HEK293 (cell line): ENCODE data around the gene ARL11.

Experiments used
- KLF17 ChIP-seq: fragments of 450-650 bp; formaldehyde crosslinking; IDR thresholded peaks from 2 replicates; pipeline ENCODE4 v1.5.1; 2016; ENCODE audit warnings: missing biosample characterization, missing genetic modification characterization
- OVOL3 ChIP-seq: fragments of 450-650 bp; formaldehyde crosslinking; IDR thresholded peaks from 2 replicates; pipeline ENCODE4 v1.5.1; 2016; ENCODE audit warnings: missing biosample characterization, missing genetic modification characterization
- PRDM1 ChIP-seq: fragments of 450-650 bp; formaldehyde crosslinking; IDR thresholded peaks from 2 replicates; pipeline ENCODE4; 2016; ENCODE audit warnings: missing biosample characterization, missing genetic modification characterization
- REST ChIP-seq: fragments of 450-650 bp; formaldehyde crosslinking; IDR thresholded peaks from 2 replicates; pipeline ENCODE4 v1.5.1; 2016; ENCODE audit warnings: missing biosample characterization, missing genetic modification characterization
- SP7 ChIP-seq: fragments of 450-650 bp; formaldehyde crosslinking; IDR thresholded peaks from 2 replicates; pipeline ENCODE4 v1.5.1; 2016; ENCODE audit warnings: missing biosample characterization, missing genetic modification characterization
- ZFP3 ChIP-seq: fragments of 450-650 bp; formaldehyde crosslinking; IDR thresholded peaks from 2 replicates; pipeline ENCODE4 v1.5.1; 2016; ENCODE audit warnings: low read depth, missing biosample characterization, missing genetic modification characterization
- ZNF138 ChIP-seq: fragments of 450-650 bp; formaldehyde crosslinking; IDR thresholded peaks from 2 replicates; pipeline ENCODE4 v1.5.1; 2016; ENCODE audit warnings: missing biosample characterization, missing genetic modification characterization, borderline replicate concordance
- ZNF248 ChIP-seq: fragments of 450-650 bp; formaldehyde crosslinking; IDR thresholded peaks from 2 replicates; pipeline ENCODE4 v1.5.1; 2017; ENCODE audit warnings: missing biosample characterization, missing genetic modification characterization
- ZNF426 ChIP-seq: fragments of 450-650 bp; formaldehyde crosslinking; IDR thresholded peaks from 2 replicates; pipeline ENCODE4 v1.5.1; 2017; ENCODE audit warnings: missing biosample characterization, missing genetic modification characterization, mild to moderate bottlenecking, inconsistent platforms, moderate library complexity
- ZNF549 ChIP-seq: fragments of 450-650 bp; IDR thresholded peaks from 2 replicates; pipeline ENCODE4 v1.5.1; 2018; ENCODE audit warnings: missing biosample characterization, missing genetic modification characterization, mild to moderate bottlenecking, inconsistent platforms, moderate library complexity
- ZSCAN4 ChIP-seq: fragments of 450-650 bp; formaldehyde crosslinking; IDR thresholded peaks from 2 replicates; pipeline ENCODE4 v1.5.1; 2017; ENCODE audit warnings: missing biosample characterization, missing genetic modification characterization
- TF ChIP-seq, protein P1 (sequence below): fragments of 450-650 bp; formaldehyde crosslinking; IDR thresholded peaks from 2 replicates; pipeline ENCODE4 v1.5.1; 2016; ENCODE audit warnings: missing biosample characterization, missing genetic modification characterization
- TF ChIP-seq, protein P2 (sequence below): fragments of 450-650 bp; formaldehyde crosslinking; conservative IDR thresholded peaks from 2 replicates; pipeline ENCODE4 v1.5.1; 2016; ENCODE audit warnings: low read depth, missing biosample characterization, missing genetic modification characterization

DNA sequence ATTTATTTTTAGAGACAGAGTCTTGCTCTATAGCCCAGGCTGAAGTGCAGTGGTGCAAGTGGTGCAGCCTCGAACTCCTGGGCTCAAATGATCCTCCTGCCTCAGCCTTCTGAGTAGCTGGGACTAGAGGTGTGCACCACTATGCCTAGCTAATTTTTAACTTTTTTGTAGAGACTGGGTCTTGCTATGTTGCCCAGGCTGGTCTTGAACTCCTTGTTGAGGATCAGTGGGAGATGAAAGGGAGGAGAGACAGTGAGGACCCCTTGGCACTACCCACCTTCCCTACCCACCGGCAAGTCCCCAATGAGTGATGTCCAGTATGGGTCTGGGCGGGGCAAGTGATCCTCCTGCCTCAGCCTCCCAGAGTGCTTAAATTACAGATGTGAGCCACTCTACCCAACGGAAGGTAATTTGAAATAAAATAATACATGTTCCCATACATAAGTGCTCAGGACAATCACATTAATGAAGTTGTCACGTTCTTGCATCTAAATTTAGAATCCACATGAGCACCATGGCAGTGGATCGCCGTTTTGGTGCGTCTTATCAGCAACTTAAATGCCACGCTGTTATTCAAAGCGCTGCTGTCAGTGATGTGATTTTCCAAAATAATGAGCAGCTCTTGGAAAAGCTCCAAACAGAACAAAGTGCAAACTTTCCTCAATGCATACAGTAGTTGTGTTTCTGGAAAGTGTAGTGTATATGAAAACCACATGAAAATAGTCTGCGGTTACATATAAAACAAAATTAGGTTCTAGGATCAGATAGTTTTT lies 5.9 kb upstream of the ARL11 start:
- TF ChIP-seq, protein P1, sequence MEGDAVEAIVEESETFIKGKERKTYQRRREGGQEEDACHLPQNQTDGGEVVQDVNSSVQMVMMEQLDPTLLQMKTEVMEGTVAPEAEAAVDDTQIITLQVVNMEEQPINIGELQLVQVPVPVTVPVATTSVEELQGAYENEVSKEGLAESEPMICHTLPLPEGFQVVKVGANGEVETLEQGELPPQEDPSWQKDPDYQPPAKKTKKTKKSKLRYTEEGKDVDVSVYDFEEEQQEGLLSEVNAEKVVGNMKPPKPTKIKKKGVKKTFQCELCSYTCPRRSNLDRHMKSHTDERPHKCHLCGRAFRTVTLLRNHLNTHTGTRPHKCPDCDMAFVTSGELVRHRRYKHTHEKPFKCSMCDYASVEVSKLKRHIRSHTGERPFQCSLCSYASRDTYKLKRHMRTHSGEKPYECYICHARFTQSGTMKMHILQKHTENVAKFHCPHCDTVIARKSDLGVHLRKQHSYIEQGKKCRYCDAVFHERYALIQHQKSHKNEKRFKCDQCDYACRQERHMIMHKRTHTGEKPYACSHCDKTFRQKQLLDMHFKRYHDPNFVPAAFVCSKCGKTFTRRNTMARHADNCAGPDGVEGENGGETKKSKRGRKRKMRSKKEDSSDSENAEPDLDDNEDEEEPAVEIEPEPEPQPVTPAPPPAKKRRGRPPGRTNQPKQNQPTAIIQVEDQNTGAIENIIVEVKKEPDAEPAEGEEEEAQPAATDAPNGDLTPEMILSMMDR (tag by site-specific recombination), result no peak
- no peak for TF ChIP-seq REST
- TF ChIP-seq PRDM1, result no peak
- TF ChIP-seq SP7, result no peak
- no peak for TF ChIP-seq ZNF248
- TF ChIP-seq, protein P2, sequence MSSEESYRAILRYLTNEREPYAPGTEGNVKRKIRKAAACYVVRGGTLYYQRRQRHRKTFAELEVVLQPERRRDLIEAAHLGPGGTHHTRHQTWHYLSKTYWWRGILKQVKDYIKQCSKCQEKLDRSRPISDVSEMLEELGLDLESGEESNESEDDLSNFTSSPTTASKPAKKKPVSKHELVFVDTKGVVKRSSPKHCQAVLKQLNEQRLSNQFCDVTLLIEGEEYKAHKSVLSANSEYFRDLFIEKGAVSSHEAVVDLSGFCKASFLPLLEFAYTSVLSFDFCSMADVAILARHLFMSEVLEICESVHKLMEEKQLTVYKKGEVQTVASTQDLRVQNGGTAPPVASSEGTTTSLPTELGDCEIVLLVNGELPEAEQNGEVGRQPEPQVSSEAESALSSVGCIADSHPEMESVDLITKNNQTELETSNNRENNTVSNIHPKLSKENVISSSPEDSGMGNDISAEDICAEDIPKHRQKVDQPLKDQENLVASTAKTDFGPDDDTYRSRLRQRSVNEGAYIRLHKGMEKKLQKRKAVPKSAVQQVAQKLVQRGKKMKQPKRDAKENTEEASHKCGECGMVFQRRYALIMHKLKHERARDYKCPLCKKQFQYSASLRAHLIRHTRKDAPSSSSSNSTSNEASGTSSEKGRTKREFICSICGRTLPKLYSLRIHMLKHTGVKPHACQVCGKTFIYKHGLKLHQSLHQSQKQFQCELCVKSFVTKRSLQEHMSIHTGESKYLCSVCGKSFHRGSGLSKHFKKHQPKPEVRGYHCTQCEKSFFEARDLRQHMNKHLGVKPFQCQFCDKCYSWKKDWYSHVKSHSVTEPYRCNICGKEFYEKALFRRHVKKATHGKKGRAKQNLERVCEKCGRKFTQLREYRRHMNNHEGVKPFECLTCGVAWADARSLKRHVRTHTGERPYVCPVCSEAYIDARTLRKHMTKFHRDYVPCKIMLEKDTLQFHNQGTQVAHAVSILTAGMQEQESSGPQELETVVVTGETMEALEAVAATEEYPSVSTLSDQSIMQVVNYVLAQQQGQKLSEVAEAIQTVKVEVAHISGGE (tag by site-specific recombination), result no peak
- TF ChIP-seq ZNF549 (tag by site-specific recombination), result no peak
- TF ChIP-seq KLF17 (tag by site-specific recombination), result no peak
- TF ChIP-seq ZSCAN4, result no peak
- no peak for TF ChIP-seq ZFP3 (tag by site-specific recombination)
- no peak for TF ChIP-seq OVOL3 (tag by site-specific recombination)
- no peak for TF ChIP-seq ZNF426 (tag by site-specific recombination)
- no peak for TF ChIP-seq ZNF138 (tag by site-specific recombination)
